Measurements from ENCODE around the gene GDF7. TPM values are rescaled to one million over a fixed set of nuclear protein-coding genes. Genes with fewer than 3 reads are reported as not detected.

The GDF7 gene
- total and polyA plus RNA-seq, 10 of the 15 experiments (the other 5 are each of a cell fraction or from before 2014, with no cell fraction given) = 0.02 to 0.11 (median 0.04) TPM; not detected in 1

- Histone ChIP-seq H3K4me1 (ENCODE audit: control insufficient read depth, insufficient read depth, low read length) (peaks cover 4% of the 10 kb centered on the region; the same call in 1 of the 2 replicates), H3K4me3 (no peak overlapping the region), H3K4me2 (ENCODE audit: control insufficient read depth, insufficient read depth) (no peak overlapping the region), H3K79me2 (ENCODE audit: control insufficient read depth, insufficient read depth, low read length) (no peaks in the 10 kb centered on the region; the same call in 1 of the 2 replicates), H3K27ac (ENCODE audit: control insufficient read depth, insufficient read depth) (no peak overlapping the region), H4K20me1 (ENCODE audit: control insufficient read depth, insufficient read depth) (no peaks in the 10 kb centered on the region), H3K36me3 (ENCODE audit: control insufficient read depth in 2 of 2, insufficient read depth in 2 of 2, low read length in 1 of 2) (peaks cover 0 to 14% of the 10 kb centered on the region in 2 experiments; a peak in 3 of 4 replicates), H3K9me3 (replicated peaks; ENCODE audit: control insufficient read depth, insufficient read depth, low read length) (no peaks in the 10 kb centered on the region), H2AFZ (ENCODE audit: control insufficient read depth, low read depth, low read length) (no peak overlapping the region), H3K9ac (ENCODE audit: control insufficient read depth, insufficient read depth, low read length) (no peak overlapping the region), H3K27me3 (replicated peaks in 1 of 2; ENCODE audit: control insufficient read depth in 2 of 2, insufficient read depth in 2 of 2, low read length in 1 of 2) (no peaks in the 10 kb centered on the region)
- intact Hi-C loops (cut with micrococcal nuclease; ENCODE audit: unreplicated experiment) (no loop called here), in situ Hi-C loops (cut with MboI) (no loop called here)
- DNase-seq (ENCODE audit: low read depth, low spot score) = no peak
- no TSS peak for BruUV-seq (replicated peaks)
- ATAC-seq = no peak
- WGBS (ENCODE audit: insufficient coverage, insufficient replicate concordance, low lambda C conversion rate, missing lambda C conversion rate) = 94% methylated on average over 6 of the region's 6 CpGs
- no peak for FAIRE-seq
- TF ChIP-seq NFIC (IDR thresholded peaks at IDR 0.05; ENCODE audit: low read depth, low read length) = no peak
- no peak for TF ChIP-seq HDGF (IDR thresholded peaks at IDR 0.05)
- no peak for TF ChIP-seq BCL3 (IDR thresholded peaks at IDR 0.05; ENCODE audit: borderline replicate concordance, insufficient read depth, low read depth, low read length, poor library complexity, severe bottlenecking)
- no peak for TF ChIP-seq IRF5 (IDR thresholded peaks at IDR 0.05; ENCODE audit: borderline replicate concordance)
- no peak for TF ChIP-seq PAX5 (IDR thresholded peaks at IDR 0.05; ENCODE audit: borderline replicate concordance, low read depth, low read length)
- no peak for TF ChIP-seq NFYA (IDR thresholded peaks at IDR 0.05; ENCODE audit: borderline replicate concordance, low read depth, low read length)
- TF ChIP-seq GATAD2B (conservative IDR thresholded peaks at IDR 0.05; ENCODE audit: low read depth) = no peak
- no peak for TF ChIP-seq EGR1 (IDR thresholded peaks at IDR 0.05; ENCODE audit: borderline replicate concordance in 1 of 2, low read depth in 2 of 2, low read length in 2 of 2)
- no peak for TF ChIP-seq CBX5 (IDR thresholded peaks at IDR 0.05; ENCODE audit: low read depth)
- TF ChIP-seq ASH2L (IDR thresholded peaks at IDR 0.05; ENCODE audit: borderline replicate concordance, low read depth) = no peak
- TF ChIP-seq CEBPB (IDR thresholded peaks at IDR 0.05; ENCODE audit: borderline replicate concordance in 1 of 2, low read depth in 2 of 2, low read length in 2 of 2) = no peak
- TF ChIP-seq ZBTB4 (CRISPR knock-in tag; IDR thresholded peaks at IDR 0.05) = no peak
- no peak for TF ChIP-seq CBFB (IDR thresholded peaks at IDR 0.05; ENCODE audit: low read depth)
- no peak for TF ChIP-seq YBX1 (IDR thresholded peaks at IDR 0.05)
- TF ChIP-seq ATF7 (IDR thresholded peaks at IDR 0.05; ENCODE audit: low read depth) = no peak
- no peak for TF ChIP-seq ZBED1 (IDR thresholded peaks at IDR 0.05; ENCODE audit: borderline replicate concordance)
- no peak for TF ChIP-seq MYB (IDR thresholded peaks at IDR 0.05; ENCODE audit: borderline replicate concordance, low read depth, low read length)
- ChIA-PET CTCF (interaction anchor here (1.4 kb wide), 1 partner anchor 30 kb away, joined by 7 read pairs; no protein-coding TSS in a partner anchor), RAD21 (ENCODE audit: unreplicated experiment) (interaction anchor here (0.8 kb wide), 1 partner anchor 40 kb away, joined by 3 read pairs; the partner anchor contains the start of gene HS1BP3), SMC1A (ENCODE audit: uncharacterized antibody, unreplicated experiment) (interaction anchor here (0.6 to 0.9 kb wide), 2 partner anchors 53 to 92 kb away, joined by 5 to 6 read pairs; no protein-coding TSS in a partner anchor), POLR2A (no interaction called here)
Observed at GRCh38 chr2:20691076-20691734, 24.3 kb downstream of the GDF7 start.
